ENCODE measurements around the gene FKBP8. TPM values are rescaled to one million over a fixed set of nuclear protein-coding genes. Genes with fewer than 3 reads are reported as not detected.

FKBP8 gene
- total RNA-seq, 2 experiments from 2014 or later, result 167 to 168 TPM

GRCh38 chr19:18483119-18483890, 60.1 kb downstream of the FKBP8 start:
- CTCF ChIA-PET, result interaction anchor here (0.6 to 4.8 kb wide), 4 partner anchors 10 to 339 kb away, joined by 3 to 24 read pairs (median 8); partner anchors contain the start of gene ELL
- POLR2A ChIA-PET, result interaction anchor here (1.2 kb wide), 2 partner anchors 62 to 106 kb away, joined by 3 read pairs; partner anchors contain the start of gene REX1BD

Other genes with a start within 250 kb of the FKBP8 start
- 100 to 1,000 TPM; 385 to 395 TPM for gene LSM4, start 220.5 kb downstream of the FKBP8 start, total RNA-seq
- gene PGPEP1, start 203.0 kb downstream of the FKBP8 start, total RNA-seq, result 10 to 100 TPM; 27.5 to 28.4 TPM
- not detected for gene GDF15, start 157.4 kb downstream of the FKBP8 start, total RNA-seq
- gene LRRC25, start 146.0 kb downstream of the FKBP8 start, total RNA-seq, result not detected
- gene SSBP4, start 124.2 kb downstream of the FKBP8 start, total RNA-seq, result 100 to 1,000 TPM; 151 to 158 TPM
- 10 to 100 TPM; 22.8 to 23.7 TPM for gene ISYNA1, start 105.4 kb downstream of the FKBP8 start, total RNA-seq
- gene ELL, start 21.5 kb downstream of the FKBP8 start, total RNA-seq, result 10 to 100 TPM; 22.6 to 24.3 TPM
- 100 to 1,000 TPM; 124 to 129 TPM for gene KXD1, start 14.3 kb upstream of the FKBP8 start, total RNA-seq
- gene UBA52, start 28.3 kb upstream of the FKBP8 start, total RNA-seq, result 1,000 to 10,000 TPM; 1,648 to 1,705 TPM
- 10 to 100 TPM; 95.2 to 98.7 TPM for gene REX1BD, start 45.2 kb upstream of the FKBP8 start, total RNA-seq
- gene CRLF1, start 63.2 kb upstream of the FKBP8 start, total RNA-seq, result under 1 TPM in 1 of 2 experiments, not detected in 1; 0.61 TPM
- not detected for gene TMEM59L, start 69.3 kb upstream of the FKBP8 start, total RNA-seq
- gene KLHL26, start 93.5 kb upstream of the FKBP8 start, total RNA-seq, result 10 to 100 TPM; 11.8 to 14.3 TPM
- gene CRTC1, start 140.1 kb upstream of the FKBP8 start, total RNA-seq, result 1 to 10 TPM; 5.0 to 5.5 TPM
- not detected for gene COMP, start 247.7 kb upstream of the FKBP8 start, total RNA-seq

Measured in activated CD8-positive, alpha-beta memory T cell treated with anti-CD3 and anti-CD28 coated beads for 36 hours (primary cell).